WTC11 (cell line): ENCODE results near the gene RIN1. TPM values are rescaled to one million over a fixed set of nuclear protein-coding genes. Genes with fewer than 3 reads are reported as not detected.

Experiments used
- AR ChIP-seq: fragments of 250-450 bp; sonication (Bioruptor Pico); IDR thresholded peaks from 2 replicates; pipeline ENCODE4 v1.9.0; 2021; ENCODE audit warnings: mild to moderate bottlenecking
- ARID4B ChIP-seq: sonication (generic); formaldehyde crosslinking; IDR thresholded peaks from 2 replicates; pipeline ENCODE4 v1.8.0; 2023; ENCODE audit warnings: missing genetic modification reagents, mild to moderate bottlenecking, borderline replicate concordance
- ATF6 ChIP-seq: sonication (generic); formaldehyde crosslinking; IDR thresholded peaks from 2 replicates; pipeline ENCODE4 v1.8.1; 2023; ENCODE audit warnings: mild to moderate bottlenecking, missing genetic modification reagents
- CDX4 ChIP-seq: fragments of 250-450 bp; sonication (Bioruptor Pico); IDR thresholded peaks from 2 replicates; pipeline ENCODE4 v1.9.0; 2021; ENCODE audit warnings: moderate library complexity, mild to moderate bottlenecking, inconsistent platforms, borderline replicate concordance
- ETV6 ChIP-seq: sonication (generic); formaldehyde crosslinking; IDR thresholded peaks from 2 replicates; pipeline ENCODE4 v1.8.1; 2022; ENCODE audit warnings: mild to moderate bottlenecking, missing genetic modification reagents
- FOXP4 ChIP-seq: sonication (generic); formaldehyde crosslinking; IDR thresholded peaks from 2 replicates; pipeline ENCODE4 v1.8.0; 2022; ENCODE audit warnings: mild to moderate bottlenecking, missing genetic modification reagents
- HMGA2 ChIP-seq: fragments of 250-450 bp; sonication (Bioruptor Pico); IDR thresholded peaks from 2 replicates; pipeline ENCODE4 v1.4.0; 2021; ENCODE audit warnings: mild to moderate bottlenecking, moderate library complexity
- IRF1 ChIP-seq: sonication (generic); formaldehyde crosslinking; IDR thresholded peaks from 2 replicates; pipeline ENCODE4 v1.8.0; 2023; ENCODE audit warnings: missing genetic modification reagents
- IRF2 ChIP-seq: sonication (generic); formaldehyde crosslinking; IDR thresholded peaks from 2 replicates; pipeline ENCODE4 v1.8.0; 2022; ENCODE audit warnings: low read depth, missing genetic modification reagents, borderline replicate concordance
- JAZF1 ChIP-seq: fragments of 250-450 bp; sonication (Bioruptor Pico); IDR thresholded peaks from 2 replicates; pipeline ENCODE4 v1.9.0; 2021; ENCODE audit warnings: moderate library complexity, mild to moderate bottlenecking, inconsistent platforms
- KAT7 ChIP-seq: sonication (generic); formaldehyde crosslinking; IDR thresholded peaks from 2 replicates; pipeline ENCODE4 v1.8.1; 2023; ENCODE audit warnings: missing genetic modification reagents, mild to moderate bottlenecking, borderline replicate concordance
- MYBL2 ChIP-seq: sonication (generic); formaldehyde crosslinking; IDR thresholded peaks from 2 replicates; pipeline ENCODE4 v1.8.1; 2023; ENCODE audit warnings: mild to moderate bottlenecking, moderate library complexity, missing genetic modification reagents
- NFATC4 ChIP-seq: fragments of 250-450 bp; sonication (Bioruptor Pico); IDR thresholded peaks from 2 replicates; pipeline ENCODE4 v1.9.0; 2021; ENCODE audit warnings: mild to moderate bottlenecking
- PREB ChIP-seq: sonication (generic); formaldehyde crosslinking; IDR thresholded peaks from 2 replicates; pipeline ENCODE4 v1.8.1; 2022; ENCODE audit warnings: mild to moderate bottlenecking, missing genetic modification reagents, moderate library complexity, borderline replicate concordance
- RELA ChIP-seq: sonication (generic); formaldehyde crosslinking; IDR thresholded peaks from 2 replicates; pipeline ENCODE4 v1.8.1; 2022; ENCODE audit warnings: missing genetic modification reagents, mild to moderate bottlenecking, borderline replicate concordance
- SOX15 ChIP-seq: fragments of 250-450 bp; sonication (Bioruptor Pico); IDR thresholded peaks from 2 replicates; pipeline ENCODE4 v1.9.0; 2021; ENCODE audit warnings: mild to moderate bottlenecking
- TCF7 ChIP-seq: sonication (generic); formaldehyde crosslinking; IDR thresholded peaks from 2 replicates; pipeline ENCODE4 v1.8.0; 2022; ENCODE audit warnings: mild to moderate bottlenecking, low read depth, missing genetic modification reagents, moderate library complexity
- TP53 ChIP-seq: sonication (generic); formaldehyde crosslinking; IDR thresholded peaks from 2 replicates; pipeline ENCODE4 v1.8.1; 2023; ENCODE audit warnings: mild to moderate bottlenecking, missing genetic modification reagents
- ZNF317 ChIP-seq: sonication (generic); formaldehyde crosslinking; IDR thresholded peaks from 2 replicates; pipeline ENCODE4 v1.8.1; 2023; ENCODE audit warnings: low read depth, mild to moderate bottlenecking, moderate library complexity, missing genetic modification reagents, borderline replicate concordance
- ZNF396 ChIP-seq: fragments of 250-450 bp; sonication (Bioruptor Pico); IDR thresholded peaks from 2 replicates; pipeline ENCODE4 v1.8.0; 2021; ENCODE audit warnings: mild to moderate bottlenecking, moderate library complexity, borderline replicate concordance
- ZNF512 ChIP-seq: sonication (generic); formaldehyde crosslinking; IDR thresholded peaks from 2 replicates; pipeline ENCODE4 v1.8.1; 2022; ENCODE audit warnings: missing genetic modification reagents, borderline replicate concordance
- ZNF671 ChIP-seq: fragments of 250-450 bp; sonication (Bioruptor Pico); IDR thresholded peaks from 2 replicates; pipeline ENCODE4 v1.8.0; 2021; ENCODE audit warnings: mild to moderate bottlenecking
- total RNA-seq: library from RNA; stranded (reverse); gene quantifications from 3 replicates; pipeline ENCODE4 v1.2.3, GENCODE V29; 2021

Gene RIN1
- total RNA-seq, 1 experiment from 2014 or later: 5.0 TPM

GRCh38 chr11:66289548-66290329 lies 46.5 kb downstream of the RIN1 start (continued):
- TF ChIP-seq AR (CRISPR knock-in tag) (no peak), SOX15 (CRISPR knock-in tag) (no peak), IRF1 (CRISPR knock-in tag) (no peak), TP53 (CRISPR knock-in tag) (no peak), ZNF671 (CRISPR knock-in tag) (no peak), KAT7 (CRISPR knock-in tag) (peak; percentile 61; the same call in 1 of the 2 replicates), ATF6 (CRISPR knock-in tag) (no peak), ZNF317 (CRISPR knock-in tag) (peak; percentile 59; the same call in 1 of the 2 replicates), JAZF1 (no peak), PREB (peak; percentile 84; the same call in 1 of the 2 replicates), IRF2 (no peak), ZNF396 (CRISPR knock-in tag) (no peak), ARID4B (CRISPR knock-in tag) (peak; percentile 58; the same call in 1 of the 2 replicates), RELA (CRISPR knock-in tag) (peak; percentile 94), CDX4 (CRISPR knock-in tag) (no peak), TCF7 (CRISPR knock-in tag) (peak; percentile 90), FOXP4 (CRISPR knock-in tag) (peak; percentile 83), ETV6 (peak; percentile 78), MYBL2 (CRISPR knock-in tag) (peak; percentile 74; the same call in 1 of the 2 replicates), ZNF512 (CRISPR knock-in tag) (no peak; the same call in 1 of the 2 replicates), NFATC4 (CRISPR knock-in tag) (no peak), HMGA2 (CRISPR knock-in tag) (no peak)
